Panc1 (cell line): ENCODE results near the gene DNPH1. TPM values are rescaled to one million over a fixed set of nuclear protein-coding genes. Genes with fewer than 3 reads are reported as not detected.

Experiments used
- ATAC-seq: fragments of 200-7000 bp; cut with Tn5 transposase; 2 replicates; pipeline ENCODE4 v1.9.1; 2020; ENCODE audit warnings: mild to moderate bottlenecking, moderate library complexity
- BruUV-seq: library from RNA; stranded (reverse); fragments of 400-500 nt; replicated peaks from 2 replicates; lab custom pipeline; 2021; lab: Mats Ljungman, UMichigan
- CTCF ChIA-PET: fragments of 300-600 bp; sonication (Branson Sonifier 250); formaldehyde crosslinking; loops from one replicate; lab custom pipeline; 2022; ENCODE audit warnings: antibody characterized with exemption; lab: Charles Lee
- POLR2A ChIA-PET: fragments of 300-600 bp; sonication (Branson Sonifier 250); formaldehyde crosslinking; loops from one replicate; lab custom pipeline; 2022; ENCODE audit warnings: antibody characterized with exemption; lab: Charles Lee
- DNase-seq: peaks from one replicate; pipeline ENCODE4 v3.0.0-alpha.2; 2010; ENCODE audit warnings: low read depth, low spot score
- H3K27ac ChIP-seq: 2 replicates; pipeline ENCODE4 v1.5.1; 2011; ENCODE audit warnings: mild to moderate bottlenecking, low read length, inconsistent platforms
- H3K27me3 ChIP-seq: fragments of 200-500 bp; sonication (Bioruptor generic); 2 replicates; pipeline ENCODE4 v1.6.0; 2014; ENCODE audit warnings: low read length, inconsistent platforms; ENCODE audit not compliant: control insufficient read depth, insufficient read depth
- H3K36me3 ChIP-seq: fragments of 200-500 bp; sonication (Bioruptor generic); 2 replicates; pipeline ENCODE4 v1.5.1; 2014; ENCODE audit warnings: inconsistent platforms, mild to moderate bottlenecking, low read length, moderate library complexity; ENCODE audit not compliant: control insufficient read depth, insufficient read depth
- H3K4me1 ChIP-seq: 2 replicates; pipeline ENCODE4 v1.5.1; 2011; ENCODE audit warnings: inconsistent platforms, mild to moderate bottlenecking, low read length, moderate library complexity; ENCODE audit not compliant: control insufficient read depth, insufficient read depth
- H3K4me3 ChIP-seq, 2 experiments: 2 replicates each; pipeline ENCODE4 v1.5.1; 2011 to 2012; ENCODE audit warnings: low read depth in 2 of 2, low read length in 2 of 2, mild to moderate bottlenecking in 2 of 2, inconsistent platforms in 1 of 2, moderate library complexity in 1 of 2
- H3K9me3 ChIP-seq: fragments of 200-500 bp; sonication (Bioruptor generic); 2 replicates; pipeline ENCODE4 v1.5.1; 2014; ENCODE audit warnings: low read depth, mild to moderate bottlenecking, inconsistent platforms, low read length, moderate library complexity; ENCODE audit not compliant: control insufficient read depth, insufficient read depth
- POLR2AphosphoS5 ChIP-seq: IDR thresholded peaks from 2 replicates; pipeline ENCODE4 v1.6.1; 2012; ENCODE audit warnings: mild to moderate bottlenecking, low read depth, low read length, moderate library complexity
- SIN3A ChIP-seq: IDR thresholded peaks from 2 replicates; pipeline ENCODE4 v1.6.1; 2012; ENCODE audit warnings: low read depth, mild to moderate bottlenecking, low read length, moderate library complexity, borderline replicate concordance; ENCODE audit not compliant: insufficient read depth
- TCF7L2 ChIP-seq: IDR thresholded peaks from 2 replicates; pipeline ENCODE4 v1.6.1; 2011; ENCODE audit warnings: mild to moderate bottlenecking, low read depth, low read length, inconsistent platforms
- in situ Hi-C: cut with HindIII; loops from 2 replicates; pipeline ENCODE4 v1.10.0; 2016; ENCODE audit warnings: low sequenced_read_pairs, low pct_unique_long_range_greater_than_20kb
- intact Hi-C: fragments of 100-400 bp; cut with micrococcal nuclease; formaldehyde crosslinking; loops from one replicate; pipeline ENCODE4 v1.10.0; 2022; ENCODE audit not compliant: unreplicated experiment
- total RNA-seq: library from RNA; stranded (reverse); gene quantifications from one replicate; pipeline ENCODE4 v1.2.1, GENCODE V29; 2021; ENCODE audit not compliant: unreplicated experiment
- TF ChIP-seq, protein P1 (sequence below), 2 experiments: IDR thresholded peaks; 2 replicates each; pipeline ENCODE4 v1.6.1; 2011 to 2012; ENCODE audit warnings: low read depth in 2 of 2, control low read depth in 1 of 2, low read length in 1 of 2, mild to moderate bottlenecking in 1 of 2, moderate library complexity in 1 of 2; ENCODE audit not compliant: insufficient read depth in 1 of 2
- TF ChIP-seq, protein P2 (sequence below): fragments of 450-650 bp; IDR thresholded peaks from 2 replicates; pipeline ENCODE4 v1.5.1; 2017; ENCODE audit warnings: mild to moderate bottlenecking

The DNPH1 gene
- total RNA-seq, 1 experiment from 2014 or later = 67.3 TPM

DNA sequence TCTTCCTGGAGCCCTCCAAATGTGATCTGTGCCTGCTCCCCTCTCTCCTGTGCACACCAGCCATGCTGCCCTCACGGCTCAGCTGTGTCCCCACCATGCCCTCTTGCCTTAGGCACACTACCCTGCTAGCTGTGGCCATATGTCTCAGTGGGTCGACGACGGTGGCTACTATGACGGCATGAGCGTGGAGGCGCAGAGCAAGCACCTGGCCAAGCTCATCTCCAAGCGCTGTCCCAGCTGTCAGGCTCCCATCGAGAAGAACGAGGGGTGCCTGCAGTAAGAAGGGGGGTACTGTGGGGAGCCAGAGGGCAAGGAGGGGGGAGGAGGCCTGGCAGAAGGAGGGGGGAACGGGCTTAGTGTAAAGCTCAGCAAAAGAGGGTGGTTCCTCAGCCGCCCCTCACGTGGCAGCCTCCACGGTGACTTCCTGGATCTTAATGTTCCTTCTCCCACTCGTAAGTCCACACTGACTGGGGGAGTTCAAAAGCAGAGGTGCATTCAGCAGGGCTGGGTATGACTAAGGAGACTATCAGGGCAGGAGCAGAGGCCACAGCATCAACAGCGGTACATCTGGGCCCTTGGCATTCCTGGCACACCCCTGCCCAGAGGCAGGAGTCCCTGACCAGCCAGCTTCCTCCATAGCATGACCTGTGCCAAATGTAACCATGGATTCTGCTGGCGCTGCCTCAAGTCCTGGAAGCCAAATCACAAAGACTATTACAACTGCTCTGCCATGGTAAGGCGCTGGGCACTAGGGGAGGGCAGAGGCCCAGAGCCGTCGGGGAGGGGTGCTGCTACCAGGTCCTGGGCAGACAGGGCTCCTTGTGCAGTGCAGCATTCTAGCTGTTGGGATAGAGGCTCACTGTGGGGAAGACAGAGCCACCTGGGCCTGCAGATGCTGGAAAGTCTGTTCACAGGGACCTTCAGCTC lies 8.0 kb downstream of the DNPH1 start:
- H3K27me3 ChIP-seq = no peaks in the 10 kb centered on the region
- H3K36me3 ChIP-seq = no peaks in the 10 kb centered on the region; the same call in 1 of the 2 replicates
- no peak overlapping the region for H3K4me3 ChIP-seq
- peaks cover 5% of the 10 kb centered on the region; the same call in 1 of the 2 replicates for H3K4me1 ChIP-seq
- POLR2A ChIA-PET = interaction anchor here (0.5 to 1.0 kb wide), 2 partner anchors 33 to 46 kb away, joined by 3 to 5 read pairs; no protein-coding TSS in a partner anchor
- H3K27ac ChIP-seq = no peak overlapping the region
- ATAC-seq (0 out of 2 replicates have a peak, but pooled peaks have one; percentile 11), DNase-seq (no peak)
- BruUV-seq = no TSS peak
- no peaks in the 10 kb centered on the region for H3K9me3 ChIP-seq
- TF ChIP-seq POLR2AphosphoS5 (no peak; the same call in 1 of the 2 replicates), SIN3A (no peak), TCF7L2 (no peak)
- TF ChIP-seq, protein P1, sequence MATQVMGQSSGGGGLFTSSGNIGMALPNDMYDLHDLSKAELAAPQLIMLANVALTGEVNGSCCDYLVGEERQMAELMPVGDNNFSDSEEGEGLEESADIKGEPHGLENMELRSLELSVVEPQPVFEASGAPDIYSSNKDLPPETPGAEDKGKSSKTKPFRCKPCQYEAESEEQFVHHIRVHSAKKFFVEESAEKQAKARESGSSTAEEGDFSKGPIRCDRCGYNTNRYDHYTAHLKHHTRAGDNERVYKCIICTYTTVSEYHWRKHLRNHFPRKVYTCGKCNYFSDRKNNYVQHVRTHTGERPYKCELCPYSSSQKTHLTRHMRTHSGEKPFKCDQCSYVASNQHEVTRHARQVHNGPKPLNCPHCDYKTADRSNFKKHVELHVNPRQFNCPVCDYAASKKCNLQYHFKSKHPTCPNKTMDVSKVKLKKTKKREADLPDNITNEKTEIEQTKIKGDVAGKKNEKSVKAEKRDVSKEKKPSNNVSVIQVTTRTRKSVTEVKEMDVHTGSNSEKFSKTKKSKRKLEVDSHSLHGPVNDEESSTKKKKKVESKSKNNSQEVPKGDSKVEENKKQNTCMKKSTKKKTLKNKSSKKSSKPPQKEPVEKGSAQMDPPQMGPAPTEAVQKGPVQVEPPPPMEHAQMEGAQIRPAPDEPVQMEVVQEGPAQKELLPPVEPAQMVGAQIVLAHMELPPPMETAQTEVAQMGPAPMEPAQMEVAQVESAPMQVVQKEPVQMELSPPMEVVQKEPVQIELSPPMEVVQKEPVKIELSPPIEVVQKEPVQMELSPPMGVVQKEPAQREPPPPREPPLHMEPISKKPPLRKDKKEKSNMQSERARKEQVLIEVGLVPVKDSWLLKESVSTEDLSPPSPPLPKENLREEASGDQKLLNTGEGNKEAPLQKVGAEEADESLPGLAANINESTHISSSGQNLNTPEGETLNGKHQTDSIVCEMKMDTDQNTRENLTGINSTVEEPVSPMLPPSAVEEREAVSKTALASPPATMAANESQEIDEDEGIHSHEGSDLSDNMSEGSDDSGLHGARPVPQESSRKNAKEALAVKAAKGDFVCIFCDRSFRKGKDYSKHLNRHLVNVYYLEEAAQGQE (IDR thresholded peaks at IDR 0.05; ENCODE audit: insufficient read depth in 1 of 2, low read depth in 2 of 2, low read length in 1 of 2) = no peak
- TF ChIP-seq, protein P2, sequence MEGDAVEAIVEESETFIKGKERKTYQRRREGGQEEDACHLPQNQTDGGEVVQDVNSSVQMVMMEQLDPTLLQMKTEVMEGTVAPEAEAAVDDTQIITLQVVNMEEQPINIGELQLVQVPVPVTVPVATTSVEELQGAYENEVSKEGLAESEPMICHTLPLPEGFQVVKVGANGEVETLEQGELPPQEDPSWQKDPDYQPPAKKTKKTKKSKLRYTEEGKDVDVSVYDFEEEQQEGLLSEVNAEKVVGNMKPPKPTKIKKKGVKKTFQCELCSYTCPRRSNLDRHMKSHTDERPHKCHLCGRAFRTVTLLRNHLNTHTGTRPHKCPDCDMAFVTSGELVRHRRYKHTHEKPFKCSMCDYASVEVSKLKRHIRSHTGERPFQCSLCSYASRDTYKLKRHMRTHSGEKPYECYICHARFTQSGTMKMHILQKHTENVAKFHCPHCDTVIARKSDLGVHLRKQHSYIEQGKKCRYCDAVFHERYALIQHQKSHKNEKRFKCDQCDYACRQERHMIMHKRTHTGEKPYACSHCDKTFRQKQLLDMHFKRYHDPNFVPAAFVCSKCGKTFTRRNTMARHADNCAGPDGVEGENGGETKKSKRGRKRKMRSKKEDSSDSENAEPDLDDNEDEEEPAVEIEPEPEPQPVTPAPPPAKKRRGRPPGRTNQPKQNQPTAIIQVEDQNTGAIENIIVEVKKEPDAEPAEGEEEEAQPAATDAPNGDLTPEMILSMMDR = no peak
- intact Hi-C loops = no loop called here
- in situ Hi-C loops = no loop called here
- CTCF ChIA-PET = no interaction called here

DNA sequence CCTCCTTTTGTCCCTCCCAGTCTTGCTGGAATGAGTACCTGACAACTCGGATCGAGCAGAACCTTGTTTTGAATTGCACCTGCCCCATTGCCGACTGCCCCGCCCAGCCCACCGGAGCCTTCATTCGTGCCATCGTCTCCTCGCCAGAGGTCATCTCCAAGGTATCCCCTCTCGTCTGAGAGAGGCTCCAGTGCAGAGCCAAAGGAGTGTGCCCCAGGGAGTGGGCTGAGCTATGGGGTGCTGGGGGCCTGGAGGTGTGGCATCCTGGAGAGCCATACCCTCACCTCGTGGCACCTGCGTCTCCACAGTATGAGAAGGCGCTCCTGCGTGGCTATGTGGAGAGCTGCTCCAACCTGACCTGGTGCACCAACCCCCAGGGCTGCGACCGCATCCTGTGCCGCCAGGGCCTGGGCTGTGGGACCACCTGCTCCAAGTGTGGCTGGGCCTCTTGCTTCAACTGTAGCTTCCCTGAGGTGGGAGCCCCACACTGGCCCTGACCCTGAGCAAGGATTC lies 8.8 kb downstream of the DNPH1 start:
- POLR2A ChIA-PET = interaction anchor here (0.5 to 1.0 kb wide), 2 partner anchors 32 to 46 kb away, joined by 3 to 5 read pairs; no protein-coding TSS in a partner anchor

More for the DNA sequence above, 8.8 kb downstream of the DNPH1 start:
- intact Hi-C loops = no loop called here
- Histone ChIP-seq H3K9me3 (no peaks in the 10 kb centered on the region), H3K27me3 (no peaks in the 10 kb centered on the region), H3K4me3 (no peak overlapping the region), H3K36me3 (no peaks in the 10 kb centered on the region; the same call in 1 of the 2 replicates), H3K4me1 (peaks cover 5% of the 10 kb centered on the region; the same call in 1 of the 2 replicates), H3K27ac (no peak overlapping the region)
- BruUV-seq = no TSS peak
- DNase-seq (no peak), ATAC-seq (no peak)
- in situ Hi-C loops = no loop called here
- TF ChIP-seq, protein P2 = no peak
- no peak for TF ChIP-seq SIN3A
- TF ChIP-seq, protein P1 (IDR thresholded peaks at IDR 0.05; ENCODE audit: insufficient read depth in 1 of 2, low read depth in 2 of 2, low read length in 1 of 2) = no peak
- TF ChIP-seq POLR2AphosphoS5 = no peak
- TF ChIP-seq TCF7L2 = no peak
- CTCF ChIA-PET = interaction anchor here (0.6 to 1.0 kb wide), 2 partner anchors 9 to 224 kb away, joined by 3 read pairs; partner anchors contain the start of gene DNPH1
